HCT116 (cell line): Measurements from ENCODE around the gene TAF3. TPM values are rescaled to one million over a fixed set of nuclear protein-coding genes. Genes with fewer than 3 reads are reported as not detected.

Experiments used
- ATAC-seq: fragments of 200-7000 bp; cut with Tn5 transposase; 2 replicates; pipeline ENCODE4 v1.9.1; 2020; ENCODE audit warnings: mild to moderate bottlenecking, moderate library complexity
- BruUV-seq: library from RNA; stranded (reverse); fragments of 400-500 nt; replicated peaks from 2 replicates; lab custom pipeline; 2021; lab: Mats Ljungman, UMichigan
- CTCF ChIA-PET: fragments of 300-600 bp; sonication (Branson Sonifier 250); formaldehyde crosslinking; loops from one replicate; lab custom pipeline; 2021; ENCODE audit warnings: antibody characterized with exemption; lab: Charles Lee
- POLR2A ChIA-PET: fragments of 300-600, 350-600 bp; sonication (Branson Sonifier 250); formaldehyde crosslinking; loops from one replicate; lab custom pipeline; 2021; ENCODE audit warnings: antibody characterized with exemption; lab: Charles Lee
- RAD21 ChIA-PET, 2 experiments: fragments of 300-600 bp; sonication (Branson Sonifier 250); formaldehyde crosslinking; loops; one replicate each; lab custom pipeline; 2023; ENCODE audit warnings: low total read pairs in 2 of 2; ENCODE audit not compliant: uncharacterized antibody in 2 of 2, unreplicated experiment in 2 of 2, low non-redundant PET in 1 of 2; lab: Charles Lee
- DNase-seq: peaks from one replicate; pipeline ENCODE4 v3.0.0-alpha.2; 2010; ENCODE audit warnings: low read depth, low spot score
- H2AFZ ChIP-seq: fragments of 200-600 bp; shearing (Covaris generic), sonication (generic); 2 replicates; pipeline ENCODE4 v1.6.1; 2017; ENCODE audit warnings: low read depth, mixed run types, mixed read lengths, antibody characterized with exemption, low read length; ENCODE audit not compliant: poor library complexity, severe bottlenecking
- H3K27ac ChIP-seq: 2 replicates; pipeline ENCODE4 v1.5.1; 2012; ENCODE audit warnings: low read depth, low read length
- H3K27me3 ChIP-seq: fragments of 200-600 bp; sonication (generic); 2 replicates; pipeline ENCODE4 v1.6.1; 2016; ENCODE audit warnings: mixed run types, low read length, mixed read lengths; ENCODE audit not compliant: insufficient read depth
- H3K36me3 ChIP-seq, 2 experiments: fragments of 200-500 bp in 1 of 2; fragments of 200-600 bp in 1 of 2; sonication (Bioruptor generic) in 1 of 2; sonication (generic) in 1 of 2; 2 replicates each; pipeline versions ENCODE4 v1.5.1 to v1.6.1; 2014 to 2016; ENCODE audit warnings: low read length in 2 of 2, inconsistent platforms in 1 of 2, mixed read lengths in 1 of 2, mixed run types in 1 of 2; ENCODE audit not compliant: insufficient read depth in 2 of 2, control insufficient read depth in 1 of 2
- H3K4me1 ChIP-seq, 2 experiments: fragments of 200-600 bp in 1 of 2; sonication (generic) in 1 of 2; 2 replicates each; pipeline versions ENCODE4 v1.5.1 to v1.6.1; 2012 to 2017; ENCODE audit warnings: low read length in 2 of 2, inconsistent platforms in 1 of 2, mild to moderate bottlenecking in 1 of 2, mixed read lengths in 1 of 2, mixed run types in 1 of 2, moderate library complexity in 1 of 2; ENCODE audit not compliant: insufficient read depth in 2 of 2, control insufficient read depth in 1 of 2
- H3K4me2 ChIP-seq: fragments of 200-600 bp; sonication (generic); 2 replicates; pipeline ENCODE4 v1.6.1; 2017; ENCODE audit warnings: mixed run types, low read length, mixed read lengths
- H3K4me3 ChIP-seq, 2 experiments: fragments of 200-600 bp in 1 of 2; sonication (generic) in 1 of 2; replicated peaks in 1 of 2; 2 replicates each; pipeline ENCODE4 v1.5.1; 2011 to 2016; ENCODE audit warnings: low read length in 2 of 2, control low read depth in 1 of 2, low read depth in 1 of 2, mild to moderate bottlenecking in 1 of 2, mixed read lengths in 1 of 2, mixed run types in 1 of 2
- H3K79me2 ChIP-seq: fragments of 200-600 bp; sonication (generic); 2 replicates; pipeline ENCODE4 v1.6.1; 2017; ENCODE audit warnings: mild to moderate bottlenecking, mixed run types, low read length, moderate library complexity, mixed read lengths; ENCODE audit not compliant: insufficient read depth
- H3K9ac ChIP-seq: fragments of 200-600 bp; sonication (generic); 2 replicates; pipeline ENCODE4 v1.6.1; 2016; ENCODE audit warnings: low read length, mixed read lengths
- H3K9me2 ChIP-seq: fragments of 200-600 bp; sonication (generic), shearing (Covaris generic); 2 replicates; pipeline ENCODE4 v1.6.1; 2017; ENCODE audit warnings: mixed run types, mild to moderate bottlenecking, moderate library complexity; ENCODE audit not compliant: insufficient read depth
- H3K9me3 ChIP-seq, 2 experiments: fragments of 200-500 bp in 1 of 2; fragments of 200-600 bp in 1 of 2; sonication (Bioruptor generic) in 1 of 2; sonication (generic) in 1 of 2; 2 replicates each; pipeline ENCODE4 v1.6.1; 2014 to 2017; ENCODE audit warnings: low read length in 2 of 2, mixed read lengths in 2 of 2, inconsistent platforms in 1 of 2, low read depth in 1 of 2, mild to moderate bottlenecking in 1 of 2, mixed run types in 1 of 2, moderate library complexity in 1 of 2; ENCODE audit not compliant: control insufficient read depth in 1 of 2, insufficient read depth in 1 of 2
- H4K20me1 ChIP-seq: fragments of 200-600 bp; sonication (generic), shearing (Covaris generic); 2 replicates; pipeline ENCODE4 v1.6.1; 2017; ENCODE audit warnings: mixed run types, mild to moderate bottlenecking, moderate library complexity; ENCODE audit not compliant: insufficient read depth
- ATF3 ChIP-seq: IDR thresholded peaks from 2 replicates; pipeline ENCODE4 v1.6.1; 2012
- CEBPB ChIP-seq: IDR thresholded peaks from 2 replicates; pipeline ENCODE4 v1.6.1; 2012; ENCODE audit warnings: low read depth
- EGR1 ChIP-seq: IDR thresholded peaks from 2 replicates; pipeline ENCODE4 v1.6.1; 2012; ENCODE audit warnings: low read depth
- ELF1 ChIP-seq: IDR thresholded peaks from 2 replicates; pipeline ENCODE4 v1.6.1; 2012; ENCODE audit warnings: low read depth, borderline replicate concordance
- FOSL1 ChIP-seq: IDR thresholded peaks from 2 replicates; pipeline ENCODE4 v1.6.1; 2012; ENCODE audit warnings: low read depth
- JUND ChIP-seq: IDR thresholded peaks from 2 replicates; pipeline ENCODE4 v1.6.1; 2012
- POLR2A ChIP-seq: IDR thresholded peaks from 2 replicates; pipeline ENCODE4 v1.7.0; 2011; ENCODE audit warnings: borderline replicate concordance; ENCODE audit not compliant: insufficient read depth, insufficient read length; ENCODE audit errors: extremely low read depth
- POLR2AphosphoS5 ChIP-seq: IDR thresholded peaks from 2 replicates; pipeline ENCODE4 v1.6.1; 2011; ENCODE audit warnings: mild to moderate bottlenecking, low read depth, low read length, moderate library complexity
- RAD21 ChIP-seq: IDR thresholded peaks from 2 replicates; pipeline ENCODE4 v1.6.1; 2012; ENCODE audit warnings: low read depth, mild to moderate bottlenecking
- REST ChIP-seq: IDR thresholded peaks from 2 replicates; pipeline ENCODE4 v1.6.1; 2012; ENCODE audit warnings: low read depth
- SIN3A ChIP-seq: IDR thresholded peaks from 2 replicates; pipeline ENCODE4 v1.6.1; 2012; ENCODE audit warnings: low read depth
- SRF ChIP-seq: IDR thresholded peaks from 2 replicates; pipeline ENCODE4 v1.6.1; 2012; ENCODE audit warnings: low read depth
- ZBTB33 ChIP-seq: IDR thresholded peaks from 2 replicates; pipeline ENCODE4 v1.6.1; 2011; ENCODE audit warnings: mild to moderate bottlenecking, low read length, moderate library complexity; ENCODE audit not compliant: insufficient replicate concordance; ENCODE audit errors: extremely low read depth
- ZFX ChIP-seq: fragments of 450-650 bp; IDR thresholded peaks from 2 replicates; pipeline ENCODE4 v1.6.1; 2017
- intact Hi-C: fragments of 100-400 bp; cut with micrococcal nuclease; formaldehyde crosslinking; loops from 2 replicates; pipeline ENCODE4 v1.10.0; 2022
- total RNA-seq: library from RNA; stranded (reverse); gene quantifications from one replicate; pipeline ENCODE4 v1.2.1, GENCODE V29; 2021; ENCODE audit not compliant: unreplicated experiment
- TF ChIP-seq, protein P1 (sequence below), 3 experiments: fragments of 200-600 bp in 1 of 3; sonication (generic) in 1 of 3; IDR thresholded peaks in 2 of 3; conservative IDR thresholded peaks in 1 of 3; 2 replicates each; pipeline ENCODE4 v1.5.1; 2012 to 2017; ENCODE audit warnings: low read depth in 2 of 3, low read length in 2 of 3, antibody characterized with exemption in 1 of 3, borderline replicate concordance in 1 of 3, control low read depth in 1 of 3, mild to moderate bottlenecking in 1 of 3, mixed read lengths in 1 of 3, mixed run types in 1 of 3, moderate library complexity in 1 of 3; ENCODE audit not compliant: insufficient read depth in 1 of 3
- TF ChIP-seq, protein P2 (sequence below): IDR thresholded peaks from 2 replicates; pipeline ENCODE4 v1.6.1; 2012

TAF3 gene
- total RNA-seq, 1 experiment from 2014 or later: 8.0 TPM

GRCh38 chr10:7804216-7804615, 14.1 kb upstream of the TAF3 start:
- ChIA-PET CTCF (no interaction called here), RAD21 (no interaction called here), POLR2A (no interaction called here)
- BruUV-seq: no TSS peak
- H2AFZ ChIP-seq: no peak overlapping the region
- no peaks in the 10 kb centered on the region for H3K4me1 ChIP-seq
- H3K79me2 ChIP-seq: peaks cover 23% of the 10 kb centered on the region
- DNase-seq (no peak), ATAC-seq (no peak)
- peaks cover 61% of the 10 kb centered on the region in 2 experiments for H3K36me3 ChIP-seq
- intact Hi-C loops: no loop called here
- TF ChIP-seq FOSL1 (no peak), SIN3A (no peak), EGR1 (no peak), POLR2AphosphoS5 (no peak), JUND (no peak), ELF1 (no peak), POLR2A (no peak), REST (no peak), ATF3 (no peak), RAD21 (no peak), ZFX (no peak), ZBTB33 (no peak), CEBPB (no peak), SRF (no peak)
- TF ChIP-seq, protein P1, sequence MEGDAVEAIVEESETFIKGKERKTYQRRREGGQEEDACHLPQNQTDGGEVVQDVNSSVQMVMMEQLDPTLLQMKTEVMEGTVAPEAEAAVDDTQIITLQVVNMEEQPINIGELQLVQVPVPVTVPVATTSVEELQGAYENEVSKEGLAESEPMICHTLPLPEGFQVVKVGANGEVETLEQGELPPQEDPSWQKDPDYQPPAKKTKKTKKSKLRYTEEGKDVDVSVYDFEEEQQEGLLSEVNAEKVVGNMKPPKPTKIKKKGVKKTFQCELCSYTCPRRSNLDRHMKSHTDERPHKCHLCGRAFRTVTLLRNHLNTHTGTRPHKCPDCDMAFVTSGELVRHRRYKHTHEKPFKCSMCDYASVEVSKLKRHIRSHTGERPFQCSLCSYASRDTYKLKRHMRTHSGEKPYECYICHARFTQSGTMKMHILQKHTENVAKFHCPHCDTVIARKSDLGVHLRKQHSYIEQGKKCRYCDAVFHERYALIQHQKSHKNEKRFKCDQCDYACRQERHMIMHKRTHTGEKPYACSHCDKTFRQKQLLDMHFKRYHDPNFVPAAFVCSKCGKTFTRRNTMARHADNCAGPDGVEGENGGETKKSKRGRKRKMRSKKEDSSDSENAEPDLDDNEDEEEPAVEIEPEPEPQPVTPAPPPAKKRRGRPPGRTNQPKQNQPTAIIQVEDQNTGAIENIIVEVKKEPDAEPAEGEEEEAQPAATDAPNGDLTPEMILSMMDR (IDR thresholded peaks at IDR 0.05 in 2 of 3, conservative IDR thresholded peaks at IDR 0.05 in 1 of 3; ENCODE audit: borderline replicate concordance in 1 of 3, insufficient read depth in 1 of 3, low read depth in 2 of 3, low read length in 2 of 3): no peak
- TF ChIP-seq, protein P2, sequence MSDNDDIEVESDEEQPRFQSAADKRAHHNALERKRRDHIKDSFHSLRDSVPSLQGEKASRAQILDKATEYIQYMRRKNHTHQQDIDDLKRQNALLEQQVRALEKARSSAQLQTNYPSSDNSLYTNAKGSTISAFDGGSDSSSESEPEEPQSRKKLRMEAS: no peak
- H3K9me3 ChIP-seq: no peaks in the 10 kb centered on the region
- H3K9ac ChIP-seq: no peak overlapping the region
- H3K4me3 ChIP-seq: no peak overlapping the region
- H3K9me2 ChIP-seq: no peaks in the 10 kb centered on the region
- H3K27ac ChIP-seq: no peak overlapping the region
- no peaks in the 10 kb centered on the region for H3K27me3 ChIP-seq
- H3K4me2 ChIP-seq: no peak overlapping the region
- H4K20me1 ChIP-seq: no peaks in the 10 kb centered on the region
